ENCODE measurements around the gene CEP89. TPM values are rescaled to one million over a fixed set of nuclear protein-coding genes. Genes with fewer than 3 reads are reported as not detected.
"Not testable (repeated sequence)": the region's sequence is repeated elsewhere in the genome, so short reads cannot be mapped to it uniquely, and the experiment has no call there.

CEP89 gene
- total RNA-seq, 2 experiments from 2014 or later = 10.3 to 12.1 TPM

DNA sequence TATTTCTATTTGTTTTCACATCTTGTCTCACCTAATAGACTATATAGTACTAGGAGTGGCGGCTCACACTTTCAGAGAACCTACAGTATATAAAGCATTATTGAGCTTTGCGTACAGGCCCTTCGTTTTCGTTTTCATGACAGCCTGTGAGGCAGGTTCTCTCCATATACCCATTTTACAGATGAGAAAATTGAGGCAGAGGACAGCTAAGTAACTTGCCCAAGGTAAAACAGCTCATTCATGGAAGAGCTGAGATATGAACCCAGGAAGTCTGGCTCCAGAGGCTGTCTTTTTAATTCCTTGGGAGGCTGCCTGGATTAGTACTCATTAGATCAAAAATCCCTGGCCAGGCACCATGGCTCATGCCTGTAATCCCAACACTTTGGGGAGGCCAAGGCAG is 29.2 kb upstream of the CEP89 start:
- peaks cover 7% of the 10 kb centered on the region for H3K4me1 Mint-ChIP-seq (ENCODE audit: low read depth)
- ChIA-PET CTCF (no interaction called here), POLR2A (no interaction called here)
- TF ChIP-seq, protein P1, sequence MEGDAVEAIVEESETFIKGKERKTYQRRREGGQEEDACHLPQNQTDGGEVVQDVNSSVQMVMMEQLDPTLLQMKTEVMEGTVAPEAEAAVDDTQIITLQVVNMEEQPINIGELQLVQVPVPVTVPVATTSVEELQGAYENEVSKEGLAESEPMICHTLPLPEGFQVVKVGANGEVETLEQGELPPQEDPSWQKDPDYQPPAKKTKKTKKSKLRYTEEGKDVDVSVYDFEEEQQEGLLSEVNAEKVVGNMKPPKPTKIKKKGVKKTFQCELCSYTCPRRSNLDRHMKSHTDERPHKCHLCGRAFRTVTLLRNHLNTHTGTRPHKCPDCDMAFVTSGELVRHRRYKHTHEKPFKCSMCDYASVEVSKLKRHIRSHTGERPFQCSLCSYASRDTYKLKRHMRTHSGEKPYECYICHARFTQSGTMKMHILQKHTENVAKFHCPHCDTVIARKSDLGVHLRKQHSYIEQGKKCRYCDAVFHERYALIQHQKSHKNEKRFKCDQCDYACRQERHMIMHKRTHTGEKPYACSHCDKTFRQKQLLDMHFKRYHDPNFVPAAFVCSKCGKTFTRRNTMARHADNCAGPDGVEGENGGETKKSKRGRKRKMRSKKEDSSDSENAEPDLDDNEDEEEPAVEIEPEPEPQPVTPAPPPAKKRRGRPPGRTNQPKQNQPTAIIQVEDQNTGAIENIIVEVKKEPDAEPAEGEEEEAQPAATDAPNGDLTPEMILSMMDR (IDR thresholded peaks at IDR 0.05) = no peak
- intact Hi-C loops (cut with micrococcal nuclease) = no loop called here
- no peak overlapping the region for H3K27ac Mint-ChIP-seq
- no peaks in the 10 kb centered on the region for H3K36me3 Mint-ChIP-seq (ENCODE audit: low read depth)
- H3K9me3 Mint-ChIP-seq = no peaks in the 10 kb centered on the region
- no peak overlapping the region for H3K4me3 Mint-ChIP-seq
- H3K27me3 Mint-ChIP-seq = no peaks in the 10 kb centered on the region
- no peak for DNase-seq
- no peak for ATAC-seq

DNA sequence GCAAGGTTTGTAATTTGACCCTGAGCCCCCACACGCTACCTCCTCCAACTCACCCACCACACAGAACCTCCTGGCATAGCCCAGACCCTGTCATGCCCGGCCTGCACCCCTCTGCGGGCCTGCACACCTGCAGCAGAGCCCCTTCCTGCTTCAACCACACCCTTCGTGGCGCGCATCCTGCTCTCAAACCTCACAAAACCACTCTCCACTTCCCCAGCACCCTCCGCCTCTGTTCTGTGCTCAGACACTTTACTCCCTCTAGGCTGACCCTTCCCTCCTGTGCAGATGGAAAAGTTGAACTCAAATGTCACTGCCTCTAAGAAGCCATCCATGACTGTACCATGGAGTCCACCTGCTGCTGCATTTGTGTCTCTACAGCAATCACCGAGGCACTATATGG is 28.8 kb upstream of the CEP89 start:
- Mint-ChIP-seq H3K4me1 (ENCODE audit: low read depth) (peaks cover 7% of the 10 kb centered on the region), H3K9me3 (no peaks in the 10 kb centered on the region), H3K27me3 (no peaks in the 10 kb centered on the region), H3K4me3 (no peak overlapping the region), H3K27ac (peak overlapping the region; percentile 1), H3K36me3 (ENCODE audit: low read depth) (no peaks in the 10 kb centered on the region)
- intact Hi-C loops (cut with micrococcal nuclease) = no loop called here
- peak; percentile 21 for DNase-seq
- ChIA-PET CTCF (no interaction called here), POLR2A (no interaction called here)
- TF ChIP-seq, protein P1 (IDR thresholded peaks at IDR 0.05) = no peak
- peak; percentile 60 for ATAC-seq

DNA sequence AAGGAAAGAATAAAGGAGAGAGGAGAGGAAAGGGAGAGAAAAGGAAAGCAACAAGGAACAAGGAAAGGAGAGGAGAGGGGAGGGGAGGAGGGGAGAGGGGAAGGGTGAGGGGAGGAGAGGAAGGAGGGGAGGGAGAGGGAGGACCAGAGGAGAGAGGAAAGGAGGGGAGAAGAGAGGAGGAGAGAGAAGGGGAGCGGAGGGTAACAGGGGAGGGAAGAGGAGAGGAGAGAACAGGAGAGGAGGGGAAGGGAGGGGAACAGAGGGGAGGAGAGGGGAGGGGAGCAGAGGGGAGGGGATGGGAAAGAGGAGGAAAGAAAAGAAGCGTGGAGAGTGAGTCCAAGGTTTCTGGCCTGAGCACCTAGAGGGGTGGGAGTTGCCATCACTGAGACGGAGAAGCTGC is 27.0 kb upstream of the CEP89 start:
- intact Hi-C loops (cut with micrococcal nuclease) = no loop called here
- Mint-ChIP-seq H3K36me3 (ENCODE audit: low read depth) (no peaks in the 10 kb centered on the region), H3K9me3 (no peaks in the 10 kb centered on the region), H3K4me1 (ENCODE audit: low read depth) (peaks cover 7% of the 10 kb centered on the region), H3K27ac (no peak overlapping the region), H3K4me3 (no peak overlapping the region), H3K27me3 (no peaks in the 10 kb centered on the region)
- DNase-seq = no peak
- ChIA-PET POLR2A (no interaction called here), CTCF (no interaction called here)
- TF ChIP-seq, protein P1 (IDR thresholded peaks at IDR 0.05) = no peak
- ATAC-seq = no peak

DNA sequence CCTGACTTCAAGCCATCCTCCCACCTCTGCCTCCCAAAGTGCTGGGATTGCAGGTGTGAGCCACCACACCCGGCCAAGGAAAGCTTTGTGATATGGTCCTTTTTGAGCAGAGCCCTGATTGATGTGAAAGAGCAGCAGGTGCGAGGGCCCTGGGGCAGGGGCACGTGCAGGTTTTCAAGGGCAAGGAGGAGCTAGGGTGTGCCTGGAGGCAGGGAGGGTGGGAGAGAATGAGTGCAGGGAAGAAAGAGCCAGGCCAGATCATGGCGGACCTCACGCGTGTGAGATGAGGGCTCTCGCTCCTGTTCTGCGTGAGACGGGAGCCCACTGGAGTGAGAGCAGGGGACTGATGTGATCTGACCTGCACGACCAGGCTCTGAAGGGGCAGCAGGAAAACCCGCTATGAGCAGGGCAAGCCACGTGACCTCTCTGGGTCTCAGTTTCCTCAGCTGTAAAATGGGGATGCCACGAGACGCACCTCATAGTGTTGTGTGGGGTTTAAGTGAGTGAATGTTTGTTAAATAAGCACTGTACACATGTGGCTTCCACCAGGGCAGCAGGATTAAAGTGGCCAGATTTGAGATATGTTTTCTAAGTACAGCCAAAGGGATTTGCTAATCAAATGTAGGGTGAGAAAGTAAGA is 26.1 kb upstream of the CEP89 start:
- H3K27ac Mint-ChIP-seq = no peak overlapping the region

DNA sequence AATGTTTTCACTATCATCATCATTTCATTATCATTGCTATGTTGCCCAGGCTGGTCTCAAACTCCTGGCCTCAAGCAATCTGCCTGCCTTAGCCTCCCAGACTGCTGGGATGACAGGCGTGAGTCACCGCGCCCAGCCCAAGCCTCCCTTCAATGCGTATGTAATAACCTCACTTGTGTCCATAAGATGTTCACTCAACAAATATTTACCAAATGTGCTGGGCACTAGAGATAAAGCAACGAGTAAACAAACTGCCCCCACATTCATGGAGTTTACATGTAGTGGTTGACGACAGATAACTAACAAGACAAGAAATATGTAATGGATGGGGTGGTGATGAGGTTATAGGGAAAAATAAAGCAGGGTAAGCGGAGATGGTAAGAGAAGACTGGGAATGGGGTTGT is 25.3 kb upstream of the CEP89 start:
- H3K4me3 Mint-ChIP-seq; ATAC-seq; CTCF ChIA-PET; H3K27ac Mint-ChIP-seq; H3K27me3 Mint-ChIP-seq; POLR2A ChIA-PET; H3K4me1 Mint-ChIP-seq (ENCODE audit: low read depth); DNase-seq; H3K9me3 Mint-ChIP-seq; intact Hi-C loops (cut with micrococcal nuclease); H3K36me3 Mint-ChIP-seq (ENCODE audit: low read depth): not testable (repeated sequence)

More for the DNA sequence above, 26.1 kb upstream of the CEP89 start:
- ATAC-seq = no peak
- ChIA-PET POLR2A (interaction anchor here (0.6 kb wide), 1 partner anchor 354 kb away, joined by 4 read pairs; no protein-coding TSS in a partner anchor), CTCF (no interaction called here)
- DNase-seq = no peak
- H3K27me3 Mint-ChIP-seq = no peaks in the 10 kb centered on the region
- TF ChIP-seq, protein P1 (IDR thresholded peaks at IDR 0.05) = no peak
- no peaks in the 10 kb centered on the region for H3K9me3 Mint-ChIP-seq
- H3K4me1 Mint-ChIP-seq (ENCODE audit: low read depth) = peaks cover 7% of the 10 kb centered on the region
- no peaks in the 10 kb centered on the region for H3K36me3 Mint-ChIP-seq (ENCODE audit: low read depth)
- intact Hi-C loops (cut with micrococcal nuclease) = no loop called here
- H3K4me3 Mint-ChIP-seq = no peak overlapping the region

DNA sequence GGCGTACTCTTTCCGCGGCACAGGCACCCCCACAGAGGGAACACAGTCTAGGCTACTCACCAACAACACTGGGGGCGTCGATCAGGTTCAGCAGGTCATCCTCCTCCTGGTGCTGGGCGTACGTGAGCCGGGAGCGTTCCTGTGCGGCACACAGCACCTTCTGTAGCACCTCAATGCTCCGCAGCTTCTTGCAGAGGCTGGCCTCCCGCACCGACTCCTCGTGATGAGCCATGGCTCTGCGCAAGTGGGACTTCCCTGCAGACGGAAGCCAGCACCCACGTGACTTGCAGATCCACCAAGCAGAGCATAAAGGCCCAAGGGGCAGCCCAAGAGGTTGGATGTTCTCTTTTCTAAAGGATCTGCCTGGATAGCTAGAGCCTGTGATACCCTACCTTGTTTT is 24.2 kb upstream of the CEP89 start:
- H3K27ac Mint-ChIP-seq, POLR2A ChIA-PET: not testable (repeated sequence)

More for the DNA sequence above, 24.2 kb upstream of the CEP89 start:
- CTCF ChIA-PET; H3K27me3 Mint-ChIP-seq; H3K4me3 Mint-ChIP-seq; DNase-seq; H3K36me3 Mint-ChIP-seq (ENCODE audit: low read depth); intact Hi-C loops (cut with micrococcal nuclease); ATAC-seq; H3K4me1 Mint-ChIP-seq (ENCODE audit: low read depth); H3K9me3 Mint-ChIP-seq: not testable (repeated sequence)

Measured in activated CD8-positive, alpha-beta T cell treated with anti-CD3 and anti-CD28 coated beads for 36 hours (primary cell).